Left ventricle myocardium inferior (tissue), 1 donor: ENCODE data around the gene PLEKHA7. TPM values are rescaled to one million over a fixed set of nuclear protein-coding genes. Genes with fewer than 3 reads are reported as not detected.

Source experiments
- DNase-seq: peaks from one replicate; pipeline ENCODE4 v3.0.0-alpha.2; 2020
- H3K27ac ChIP-seq: fragments of 200-600 bp; replicated peaks from 2 replicates; pipeline ENCODE4 v1.8.0; 2021
- H3K27me3 ChIP-seq: fragments of 200-600 bp; 2 replicates; pipeline ENCODE4 v1.8.0; 2021; ENCODE audit warnings: low read depth
- H3K36me3 ChIP-seq: fragments of 200-600 bp; 2 replicates; pipeline ENCODE4 v1.8.0; 2021
- H3K4me1 ChIP-seq: fragments of 200-600 bp; 2 replicates; pipeline ENCODE4 v1.8.0; 2021
- H3K4me3 ChIP-seq: fragments of 200-600 bp; 2 replicates; pipeline ENCODE4 v1.8.0; 2021; ENCODE audit warnings: mild to moderate bottlenecking, moderate library complexity
- H3K9me3 ChIP-seq: fragments of 200-600 bp; replicated peaks from 2 replicates; pipeline ENCODE4 v1.8.0; 2021
- CTCF ChIP-seq: fragments of 200-600 bp; IDR thresholded peaks from 2 replicates; pipeline ENCODE4 v1.8.0; 2021; ENCODE audit warnings: antibody characterized with exemption, mild to moderate bottlenecking, borderline replicate concordance
- intact Hi-C: fragments of 100-400 bp; cut with micrococcal nuclease; formaldehyde crosslinking; loops from one replicate; pipeline ENCODE4 v1.11.0; 2022
- total RNA-seq: library from RNA; stranded (reverse); fragmentation: NEBNext Ultra II Directional; extraction: Animal tissue kit (Norgen Biotek cat#: 25700); gene quantifications from one replicate; pipeline ENCODE4 v1.2.1, GENCODE V29; 2021
- donor health status: DM: no; HTN: yes; CAD: no; lungs with severe emphysema.

The PLEKHA7 gene
- total RNA-seq, 1 donor from 2014 or later: 33.2 TPM

DNA sequence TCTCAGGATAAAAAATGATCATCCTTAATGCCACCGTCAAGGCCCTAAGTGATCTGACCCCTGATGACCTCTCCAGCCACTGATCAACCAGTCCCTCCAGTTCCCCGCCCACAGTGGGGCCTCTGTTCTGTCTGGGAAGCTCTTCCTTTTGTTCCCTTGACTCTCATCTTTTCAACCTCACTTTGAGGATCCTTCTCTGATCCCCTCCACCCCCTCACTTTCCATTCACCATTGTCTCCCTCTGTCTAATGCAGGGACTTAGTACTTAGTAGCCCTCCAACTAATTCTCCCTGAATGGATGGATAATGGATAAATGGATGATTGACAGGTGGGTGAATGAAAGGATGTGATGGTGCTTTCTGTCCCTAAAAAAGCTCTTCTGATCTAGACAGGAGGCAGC is 230.1 kb downstream of the PLEKHA7 start:
- no peak for TF ChIP-seq CTCF
- H3K4me3 ChIP-seq: no peak overlapping the region
- DNase-seq: no peak
- H3K27ac ChIP-seq: peak overlapping the region; percentile 33
- no peaks in the 10 kb centered on the region for H3K9me3 ChIP-seq
- H3K4me1 ChIP-seq: peaks cover 53% of the 10 kb centered on the region
- no peaks in the 10 kb centered on the region for H3K36me3 ChIP-seq
- H3K27me3 ChIP-seq: no peaks in the 10 kb centered on the region
- intact Hi-C loops: loop anchor here (10.0 kb wide), 1 partner anchor 281 kb away; no protein-coding TSS in a partner anchor

GRCh38 chr11:16783321-16783801 is 230.9 kb downstream of the PLEKHA7 start:
- Histone ChIP-seq H3K4me1 (peaks cover 45% of the 10 kb centered on the region), H3K9me3 (no peaks in the 10 kb centered on the region), H3K27me3 (no peaks in the 10 kb centered on the region), H3K4me3 (no peak overlapping the region), H3K36me3 (peaks cover under 1% of the 10 kb centered on the region), H3K27ac (no peak overlapping the region)
- no peak for TF ChIP-seq CTCF
- intact Hi-C loops: loop anchor here (10.0 kb wide), 1 partner anchor 281 kb away; no protein-coding TSS in a partner anchor
- DNase-seq: no peak

DNA sequence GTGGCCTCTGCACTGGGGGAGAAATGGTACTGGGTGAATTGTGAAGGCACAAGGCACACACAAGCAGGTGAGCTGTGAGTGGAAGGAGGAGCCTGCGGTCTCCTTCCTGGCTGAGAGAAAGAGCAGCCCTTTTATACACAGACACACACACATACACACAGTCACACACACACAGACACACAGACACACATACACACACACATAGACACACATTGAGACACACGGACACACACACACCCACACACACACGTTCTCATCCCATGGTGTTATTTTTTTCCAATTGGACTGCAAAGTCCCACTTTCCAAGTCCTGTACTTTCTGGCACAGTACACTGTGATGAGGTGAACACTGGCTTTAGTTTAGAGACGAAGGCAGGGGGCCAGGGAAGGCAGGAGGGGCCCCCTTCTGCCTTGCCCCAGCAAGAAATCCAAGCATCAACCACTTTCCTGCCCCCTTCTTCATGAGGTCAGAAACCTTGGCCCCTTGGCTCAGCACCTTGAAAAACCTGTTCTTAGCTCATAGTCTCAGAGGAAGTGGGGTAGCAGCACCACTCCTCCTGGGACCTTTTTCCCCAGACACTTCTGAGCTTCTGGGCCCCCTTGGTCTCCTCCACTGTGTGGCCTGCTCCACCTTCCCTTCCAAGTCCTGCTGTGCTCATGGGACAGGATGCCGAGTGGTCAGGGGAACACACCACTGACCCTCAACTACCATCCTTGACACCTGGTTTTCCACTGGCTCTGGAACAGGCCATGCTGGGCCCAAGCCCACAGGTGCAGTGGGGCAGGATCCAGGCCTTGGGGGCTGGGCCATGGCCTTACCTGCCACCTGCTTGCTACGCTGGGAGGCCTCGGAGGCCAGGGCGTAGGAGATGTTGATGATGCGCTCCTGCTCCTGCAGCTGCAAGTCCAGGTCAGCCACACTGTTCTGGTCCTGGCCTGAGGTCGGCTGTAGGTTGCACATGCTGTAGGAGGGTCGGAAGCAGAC is 232.0 kb downstream of the PLEKHA7 start:
- TF ChIP-seq CTCF: no peak

DNA sequence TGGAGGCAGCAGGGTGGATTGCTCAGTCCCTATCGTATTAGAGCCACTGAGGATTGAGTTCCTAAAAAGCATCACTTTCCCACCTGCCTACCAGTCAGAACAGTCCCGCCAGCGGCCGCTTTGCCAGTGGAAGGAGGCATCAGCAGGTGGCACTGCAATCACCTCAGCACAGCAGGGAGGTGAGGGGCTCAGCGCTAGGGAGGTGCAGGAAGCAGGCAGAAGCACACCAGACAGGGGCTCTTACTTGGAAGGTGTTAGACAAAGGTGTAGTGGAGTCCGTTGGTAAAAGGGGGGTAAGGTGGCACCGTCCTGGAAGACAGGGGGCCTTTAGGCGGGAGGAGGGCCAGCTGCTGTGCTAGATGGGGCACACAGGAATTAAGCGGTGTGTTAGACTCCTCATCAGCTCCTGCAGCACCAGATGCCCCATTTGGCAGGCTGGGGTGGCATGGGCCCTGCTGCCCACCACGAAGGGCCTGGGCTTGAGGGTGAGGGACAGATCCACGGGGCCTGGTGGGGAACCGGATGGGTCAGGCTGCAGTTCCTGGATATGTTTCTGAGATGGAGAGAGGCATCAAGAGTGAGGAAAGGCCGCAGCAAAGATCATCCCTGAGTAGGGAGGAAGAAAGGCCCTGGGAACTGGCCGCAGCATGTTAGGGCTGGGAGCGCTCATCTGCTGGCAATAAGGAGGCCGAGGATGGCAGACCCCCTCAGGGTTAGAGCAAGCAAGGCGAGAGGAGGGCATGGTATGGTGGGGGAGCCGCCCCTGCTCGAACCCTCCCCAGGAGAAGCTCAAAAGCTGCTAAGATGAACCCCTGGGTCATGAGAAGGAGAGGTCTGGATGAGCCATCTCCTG is 233.3 kb downstream of the PLEKHA7 start:
- H3K4me1 ChIP-seq: peaks cover 23% of the 10 kb centered on the region
- peaks cover 3% of the 10 kb centered on the region for H3K36me3 ChIP-seq
- no peak overlapping the region for H3K4me3 ChIP-seq
- TF ChIP-seq CTCF: no peak
- intact Hi-C loops: loop anchor here (10.0 kb wide), 1 partner anchor 284 kb away; no protein-coding TSS in a partner anchor
- no peak for DNase-seq
- H3K9me3 ChIP-seq: no peaks in the 10 kb centered on the region
- H3K27ac ChIP-seq: no peak overlapping the region
- no peaks in the 10 kb centered on the region for H3K27me3 ChIP-seq

More for the DNA sequence above, 232.0 kb downstream of the PLEKHA7 start:
- Histone ChIP-seq H3K4me3 (no peak overlapping the region), H3K36me3 (peaks cover 3% of the 10 kb centered on the region), H3K4me1 (peaks cover 35% of the 10 kb centered on the region), H3K27me3 (no peaks in the 10 kb centered on the region), H3K9me3 (no peaks in the 10 kb centered on the region), H3K27ac (no peak overlapping the region)
- no peak for DNase-seq
- intact Hi-C loops: loop anchor here (10.0 kb wide), 1 partner anchor 283 kb away; no protein-coding TSS in a partner anchor

- no peak for TF ChIP-seq CTCF
- peaks cover 20% of the 10 kb centered on the region for H3K4me1 ChIP-seq
- no peaks in the 10 kb centered on the region for H3K27me3 ChIP-seq
- DNase-seq: no peak
- no peak overlapping the region for H3K27ac ChIP-seq
- peaks cover 3% of the 10 kb centered on the region for H3K36me3 ChIP-seq
- H3K9me3 ChIP-seq: no peaks in the 10 kb centered on the region
- H3K4me3 ChIP-seq: no peak overlapping the region
- intact Hi-C loops: loop anchor here (10.0 kb wide), 1 partner anchor 285 kb away; no protein-coding TSS in a partner anchor
These were observed 234.1 kb downstream of the PLEKHA7 start for GRCh38 chr11:16780146-16780545.
